K562 (cell line): ENCODE data around the gene MRNIP. TPM values are rescaled to one million over a fixed set of nuclear protein-coding genes. Genes with fewer than 3 reads are reported as not detected.

Source experiments
- ARHGAP35 ChIP-seq: fragments of 450-650 bp; IDR thresholded peaks from 2 replicates; pipeline ENCODE4 v1.6.1; 2018; ENCODE audit not compliant: partially characterized antibody
- CREBBP ChIP-seq: IDR thresholded peaks from one replicate; pipeline ENCODE4 v1.6.1; 2012; ENCODE audit warnings: low read depth, mild to moderate bottlenecking, control low read depth, inconsistent platforms, low read length
- CREM ChIP-seq: IDR thresholded peaks from 2 replicates; pipeline ENCODE4 v1.6.1; 2014; ENCODE audit warnings: antibody characterized with exemption, low read depth
- CTBP1 ChIP-seq: fragments of 450-650 bp; IDR thresholded peaks from 2 replicates; pipeline ENCODE4 v1.6.1; 2016; ENCODE audit warnings: borderline replicate concordance
- EWSR1 ChIP-seq: fragments of 450-650 bp; IDR thresholded peaks from 2 replicates; pipeline ENCODE4 v1.6.1; 2018; ENCODE audit warnings: borderline replicate concordance, mild to moderate bottlenecking, low read depth, moderate library complexity; ENCODE audit not compliant: partially characterized antibody
- FOXK2 ChIP-seq, 2 experiments: fragments of 450-650 bp; IDR thresholded peaks in 1 of 2; conservative IDR thresholded peaks in 1 of 2; 2 replicates each; pipeline ENCODE4 v1.6.1; 2016; ENCODE audit warnings: low read depth in 2 of 2, mild to moderate bottlenecking in 1 of 2
- GABPB1 ChIP-seq: sonication (generic); formaldehyde crosslinking; IDR thresholded peaks from 2 replicates; pipeline ENCODE4 v1.8.0; 2022; ENCODE audit warnings: mild to moderate bottlenecking, missing genetic modification reagents
- HDAC1 ChIP-seq, 2 experiments: fragments of 450-650 bp; IDR thresholded peaks; 2 replicates each; pipeline ENCODE4 v1.6.1; 2016 to 2017; ENCODE audit warnings: inconsistent platforms in 1 of 2, mild to moderate bottlenecking in 1 of 2, moderate library complexity in 1 of 2
- HDGF ChIP-seq: fragments of 450-650 bp; IDR thresholded peaks from 2 replicates; pipeline ENCODE4 v1.6.1; 2016
- HMGN3 ChIP-seq: IDR thresholded peaks from 2 replicates; pipeline ENCODE4 v1.6.1; 2011; ENCODE audit warnings: borderline replicate concordance, low read depth, mild to moderate bottlenecking, mixed read lengths, low read length; ENCODE audit not compliant: insufficient read length; ENCODE audit errors: extremely low read depth
- HNRNPL ChIP-seq: fragments of 200-400 bp; formaldehyde crosslinking; IDR thresholded peaks from 2 replicates; pipeline ENCODE4 v1.6.1; 2017; ENCODE audit warnings: low read depth, mild to moderate bottlenecking, low read length
- MCM7 ChIP-seq, 2 experiments: fragments of 450-650 bp; IDR thresholded peaks; 2 replicates each; pipeline ENCODE4 v1.6.1; 2016 to 2018
- MXI1 ChIP-seq: IDR thresholded peaks from 2 replicates; pipeline ENCODE4 v1.6.1; 2011; ENCODE audit warnings: low read depth, mild to moderate bottlenecking, improper control_type of control experiment, low read length
- NFXL1 ChIP-seq: fragments of 450-650 bp; formaldehyde crosslinking; IDR thresholded peaks from 2 replicates; pipeline ENCODE4 v1.4.0; 2021; ENCODE audit warnings: mild to moderate bottlenecking
- NR2C1 ChIP-seq, 2 experiments: fragments of 450-650 bp; IDR thresholded peaks; 2 replicates each; pipeline ENCODE4 v1.6.1; 2017; ENCODE audit warnings: mild to moderate bottlenecking in 2 of 2, antibody characterized with exemption in 1 of 2, inconsistent platforms in 1 of 2, missing compliant biosample characterization in 1 of 2, missing genetic modification characterization in 1 of 2
- NRF1 ChIP-seq, 2 experiments: fragments of 450-650 bp; IDR thresholded peaks in 1 of 2; conservative IDR thresholded peaks in 1 of 2; 2 replicates each; pipeline ENCODE4 v1.6.1; 2014; ENCODE audit warnings: mild to moderate bottlenecking in 2 of 2
- PCBP2 ChIP-seq: fragments of 200-400 bp; formaldehyde crosslinking; IDR thresholded peaks from 2 replicates; pipeline ENCODE4 v1.6.1; 2018; ENCODE audit warnings: low read length, low read depth, mild to moderate bottlenecking, moderate library complexity; ENCODE audit not compliant: poor library complexity, severe bottlenecking
- POLR2G ChIP-seq: fragments of 200-400 bp; formaldehyde crosslinking; IDR thresholded peaks from 2 replicates; pipeline ENCODE4 v1.6.1; 2017; ENCODE audit warnings: low read depth, mild to moderate bottlenecking, antibody characterized with exemption, low read length, moderate library complexity
- RBM14 ChIP-seq: fragments of 200-400 bp; formaldehyde crosslinking; IDR thresholded peaks from 2 replicates; pipeline ENCODE4 v1.6.1; 2018; ENCODE audit warnings: low read depth, mild to moderate bottlenecking, low read length, moderate library complexity, borderline replicate concordance; ENCODE audit not compliant: insufficient read depth
- TAF15 ChIP-seq: fragments of 200-400 bp; formaldehyde crosslinking; IDR thresholded peaks from 2 replicates; pipeline ENCODE4 v1.6.1; 2017; ENCODE audit warnings: mild to moderate bottlenecking, low read depth, low read length, moderate library complexity
- polyA plus RNA-seq, 8 experiments: library from polyadenylated mRNA; depleted of rRNA in 4 of 8; stranded (reverse) in 5 of 8; unstranded in 3 of 8; fragments of >200 nt; fragmentation: Nextera tagmentation in 2 of 8; fragmentation: Illumina TruSeq in 1 of 8; extraction: Ambion mirVana in 2 of 8; extraction: Trizol in 1 of 8; gene quantifications; 2 replicates each; pipeline versions ENCODE4 v1.2.1 to v1.2.3, GENCODE V29; 2011 to 2014; ENCODE audit warnings: inconsistent platforms in 1 of 8, missing spikeins in 1 of 8
- total RNA-seq, 7 experiments: library from RNA; depleted of rRNA in 6 of 7; stranded (reverse); fragments of >200 nt in 6 of 7; fragmentation: Illumina TruSeq in 2 of 7; extraction: Trizol in 2 of 7; gene quantifications; 2 replicates each; pipeline versions ENCODE4 v1.2.1 to v1.2.3, GENCODE V29; 2011 to 2021; ENCODE audit warnings: low replicate concordance in 1 of 7
- TF ChIP-seq, protein P1 (sequence below): sonication (generic); formaldehyde crosslinking; IDR thresholded peaks from 2 replicates; pipeline ENCODE4 v1.9.0; 2022; ENCODE audit warnings: mild to moderate bottlenecking, missing genetic modification reagents
- TF ChIP-seq, protein P2 (sequence below): fragments of 450-650 bp; IDR thresholded peaks from 2 replicates; pipeline ENCODE4 v1.6.1; 2016; ENCODE audit warnings: mild to moderate bottlenecking
- TF ChIP-seq, protein P3 (sequence below): fragments of 250-450 bp; sonication (Bioruptor Pico); IDR thresholded peaks from 2 replicates; pipeline ENCODE4 v1.5.0; 2021; ENCODE audit warnings: mild to moderate bottlenecking, borderline replicate concordance

MRNIP gene
- total and polyA plus RNA-seq, 9 of the 15 experiments (the other 6 are each of a cell fraction or from before 2014, with no cell fraction given), result 3.6 to 39.0 (median 16.8) TPM

DNA sequence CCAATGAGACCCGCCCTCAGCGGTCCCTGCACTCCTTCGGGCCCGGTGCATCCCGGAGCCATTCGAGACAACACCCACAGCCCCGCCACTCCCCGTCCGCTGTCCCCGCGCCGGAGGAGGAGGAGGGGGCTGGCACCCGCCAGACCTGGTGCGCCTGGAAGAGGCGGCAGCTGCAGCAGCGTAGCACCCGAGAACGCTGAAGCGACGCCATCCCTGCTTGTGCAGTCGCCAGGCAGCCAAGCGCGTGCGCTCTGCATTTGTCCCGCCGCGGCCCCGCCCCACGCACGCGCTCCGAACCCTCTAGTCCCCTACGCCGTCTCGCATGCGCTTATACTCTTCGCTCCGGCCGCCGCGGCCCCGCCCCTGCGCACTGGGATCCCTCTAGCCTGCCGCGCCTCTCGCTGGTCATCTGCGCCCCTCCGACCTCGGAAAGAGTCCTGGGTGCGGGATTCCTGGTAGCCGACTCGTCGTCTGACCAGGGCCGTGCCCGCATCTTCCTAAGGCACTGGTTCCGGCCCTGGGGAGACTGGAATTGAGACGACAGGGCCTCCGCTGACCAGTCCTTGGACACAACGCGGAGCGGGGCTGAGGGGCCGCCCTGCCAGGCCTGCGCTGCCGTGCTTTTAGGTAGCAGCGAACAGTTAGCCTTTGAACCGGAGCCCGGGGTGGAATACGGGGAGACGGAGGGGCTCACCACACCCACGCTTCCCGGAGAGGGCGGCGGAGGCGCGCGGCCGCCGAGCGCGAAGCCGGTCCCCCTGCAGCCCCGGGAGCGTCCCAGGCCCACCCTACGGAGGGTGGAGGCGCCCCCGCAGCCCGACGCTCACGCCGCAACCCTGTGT is at the start of gene MRNIP (continued):
- TF ChIP-seq PCBP2 (no peak), HNRNPL (no peak), CREM (peak; percentile 78), HDGF (0 out of 2 replicates have a peak, but pooled peaks have one; percentile 59), NR2C1 (IDR thresholded peaks at IDR 0.05) (peak; percentile 84), NR2C1 (tag; IDR thresholded peaks at IDR 0.05) (peak; percentile 89), CREBBP (no peak), RBM14 (no peak), NFXL1 (CRISPR knock-in tag) (no peak), EWSR1 (no peak), MXI1 (peak; percentile 83; the same call in 1 of the 2 replicates), TAF15 (no peak), NRF1 (conservative IDR thresholded peaks at IDR 0.05 in 1 of 2, IDR thresholded peaks at IDR 0.05 in 1 of 2) (peak; percentile 98 to 99), ARHGAP35 (no peak), CTBP1 (peak; percentile 91), HDAC1 (IDR thresholded peaks at IDR 0.05) (peak in 1 of 2 experiments; percentile 90; a peak in 2 of 4 replicates), MCM7 (IDR thresholded peaks at IDR 0.05) (no peak), POLR2G (peak; percentile 91), HMGN3 (peak; percentile 84), GABPB1 (peak; percentile 41; the same call in 1 of the 2 replicates), FOXK2 (conservative IDR thresholded peaks at IDR 0.05 in 1 of 2, IDR thresholded peaks at IDR 0.05 in 1 of 2; ENCODE audit: low read depth in 2 of 2) (peak in 1 of 2 experiments; percentile 37; a peak in 2 of 4 replicates)
- TF ChIP-seq, protein P1, sequence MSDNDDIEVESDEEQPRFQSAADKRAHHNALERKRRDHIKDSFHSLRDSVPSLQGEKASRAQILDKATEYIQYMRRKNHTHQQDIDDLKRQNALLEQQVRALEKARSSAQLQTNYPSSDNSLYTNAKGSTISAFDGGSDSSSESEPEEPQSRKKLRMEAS, result peak; percentile 97
- TF ChIP-seq, protein P2, sequence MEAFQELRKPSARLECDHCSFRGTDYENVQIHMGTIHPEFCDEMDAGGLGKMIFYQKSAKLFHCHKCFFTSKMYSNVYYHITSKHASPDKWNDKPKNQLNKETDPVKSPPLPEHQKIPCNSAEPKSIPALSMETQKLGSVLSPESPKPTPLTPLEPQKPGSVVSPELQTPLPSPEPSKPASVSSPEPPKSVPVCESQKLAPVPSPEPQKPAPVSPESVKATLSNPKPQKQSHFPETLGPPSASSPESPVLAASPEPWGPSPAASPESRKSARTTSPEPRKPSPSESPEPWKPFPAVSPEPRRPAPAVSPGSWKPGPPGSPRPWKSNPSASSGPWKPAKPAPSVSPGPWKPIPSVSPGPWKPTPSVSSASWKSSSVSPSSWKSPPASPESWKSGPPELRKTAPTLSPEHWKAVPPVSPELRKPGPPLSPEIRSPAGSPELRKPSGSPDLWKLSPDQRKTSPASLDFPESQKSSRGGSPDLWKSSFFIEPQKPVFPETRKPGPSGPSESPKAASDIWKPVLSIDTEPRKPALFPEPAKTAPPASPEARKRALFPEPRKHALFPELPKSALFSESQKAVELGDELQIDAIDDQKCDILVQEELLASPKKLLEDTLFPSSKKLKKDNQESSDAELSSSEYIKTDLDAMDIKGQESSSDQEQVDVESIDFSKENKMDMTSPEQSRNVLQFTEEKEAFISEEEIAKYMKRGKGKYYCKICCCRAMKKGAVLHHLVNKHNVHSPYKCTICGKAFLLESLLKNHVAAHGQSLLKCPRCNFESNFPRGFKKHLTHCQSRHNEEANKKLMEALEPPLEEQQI, result no peak
- TF ChIP-seq, protein P3, sequence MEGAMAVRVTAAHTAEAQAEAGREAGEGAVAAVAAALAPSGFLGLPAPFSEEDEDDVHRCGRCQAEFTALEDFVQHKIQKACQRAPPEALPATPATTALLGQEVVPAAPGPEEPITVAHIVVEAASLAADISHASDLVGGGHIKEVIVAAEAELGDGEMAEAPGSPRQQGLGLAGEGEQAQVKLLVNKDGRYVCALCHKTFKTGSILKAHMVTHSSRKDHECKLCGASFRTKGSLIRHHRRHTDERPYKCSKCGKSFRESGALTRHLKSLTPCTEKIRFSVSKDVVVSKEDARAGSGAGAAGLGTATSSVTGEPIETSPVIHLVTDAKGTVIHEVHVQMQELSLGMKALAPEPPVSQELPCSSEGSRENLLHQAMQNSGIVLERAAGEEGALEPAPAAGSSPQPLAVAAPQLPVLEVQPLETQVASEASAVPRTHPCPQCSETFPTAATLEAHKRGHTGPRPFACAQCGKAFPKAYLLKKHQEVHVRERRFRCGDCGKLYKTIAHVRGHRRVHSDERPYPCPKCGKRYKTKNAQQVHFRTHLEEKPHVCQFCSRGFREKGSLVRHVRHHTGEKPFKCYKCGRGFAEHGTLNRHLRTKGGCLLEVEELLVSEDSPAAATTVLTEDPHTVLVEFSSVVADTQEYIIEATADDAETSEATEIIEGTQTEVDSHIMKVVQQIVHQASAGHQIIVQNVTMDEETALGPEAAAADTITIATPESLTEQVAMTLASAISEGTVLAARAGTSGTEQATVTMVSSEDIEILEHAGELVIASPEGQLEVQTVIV (CRISPR knock-in tag), result no peak
